ENCODE measurements around the gene SRGAP3. TPM values are rescaled to one million over a fixed set of nuclear protein-coding genes. Genes with fewer than 3 reads are reported as not detected.
A peak's percentile ranks its signal among the peaks of the same experiment; 100 is the strongest.

Gene SRGAP3
- total and polyA plus RNA-seq, 10 of the 15 experiments (the other 5 are each of a cell fraction or from before 2014, with no cell fraction given) = 0.32 to 1.7 (median 0.99) TPM

- TF ChIP-seq EED (IDR thresholded peaks at IDR 0.05; ENCODE audit: low read depth) (no peak), MTA3 (IDR thresholded peaks at IDR 0.05; ENCODE audit: borderline replicate concordance, low read length) (no peak), ZNF274 (IDR thresholded peaks at IDR 0.05; ENCODE audit: insufficient read depth, insufficient read length) (no peak), EZH2 (IDR thresholded peaks at IDR 0.05; ENCODE audit: borderline replicate concordance, control insufficient read depth, low read depth, low read length) (no peak), FOXM1 (IDR thresholded peaks at IDR 0.05; ENCODE audit: low read depth, low read length) (no peak), ZNF24 (IDR thresholded peaks at IDR 0.05) (no peak), ZBTB4 (CRISPR knock-in tag; IDR thresholded peaks at IDR 0.05) (no peak), E2F4 (IDR thresholded peaks at IDR 0.05; ENCODE audit: low read depth, low read length) (no peak)
Measured at GRCh38 chr3:9079676-9080075, 169.8 kb downstream of the SRGAP3 start (continued).

GRCh38 chr3:9078561-9079240 lies 170.7 kb downstream of the SRGAP3 start:
- H3K9me3 ChIP-seq (replicated peaks; ENCODE audit: control insufficient read depth, insufficient read depth, low read length) = no peaks in the 10 kb centered on the region
- 0 out of 2 replicates have a peak, but pooled peaks cover 8% of the 10 kb centered on the region for H3K4me1 ChIP-seq (ENCODE audit: control insufficient read depth, insufficient read depth, low read length)
- ChIA-PET POLR2A (no interaction called here), CTCF (no interaction called here), RAD21 (ENCODE audit: unreplicated experiment) (no interaction called here), SMC1A (ENCODE audit: uncharacterized antibody, unreplicated experiment) (no interaction called here)
- H3K4me2 ChIP-seq (ENCODE audit: control insufficient read depth, insufficient read depth) = no peak overlapping the region
- H3K36me3 ChIP-seq (ENCODE audit: control insufficient read depth in 2 of 2, insufficient read depth in 2 of 2, low read length in 1 of 2) = no peaks in the 10 kb centered on the region
- TF ChIP-seq CTCF (IDR thresholded peaks at IDR 0.05 in 2 of 3, conservative IDR thresholded peaks at IDR 0.05 in 1 of 3; ENCODE audit: control insufficient read depth in 2 of 3, extremely low read depth in 1 of 3, insufficient read depth in 1 of 3, low read depth in 3 of 3, low read length in 3 of 3) (peak; percentile 11 to 31 (median 26); a peak in 4 of 6 replicates), DPF2 (IDR thresholded peaks at IDR 0.05) (no peak)
- no TSS peak for BruUV-seq (replicated peaks)
- intact Hi-C loops (cut with micrococcal nuclease; ENCODE audit: unreplicated experiment) = no loop called here
- peak; percentile 41; the same call in 1 of the 3 replicates for ATAC-seq
- H3K9ac ChIP-seq (ENCODE audit: control insufficient read depth, insufficient read depth, low read length) = no peak overlapping the region
- FAIRE-seq = no peak
- no peak overlapping the region for H3K4me3 ChIP-seq
- no peaks in the 10 kb centered on the region for H4K20me1 ChIP-seq (ENCODE audit: control insufficient read depth, insufficient read depth)
- H3K27me3 ChIP-seq (replicated peaks in 1 of 2; ENCODE audit: control insufficient read depth in 2 of 2, insufficient read depth in 2 of 2, low read length in 1 of 2) = no peaks in the 10 kb centered on the region
- no peak overlapping the region for H3K27ac ChIP-seq (ENCODE audit: control insufficient read depth, insufficient read depth)
- no peak overlapping the region for H2AFZ ChIP-seq (ENCODE audit: control insufficient read depth, low read depth, low read length)
- WGBS (ENCODE audit: insufficient coverage, insufficient replicate concordance, low lambda C conversion rate, missing lambda C conversion rate) = 46% methylated on average over 5 of the region's 5 CpGs
- DNase-seq (ENCODE audit: low read depth, low spot score) = no peak
- H3K79me2 ChIP-seq (ENCODE audit: control insufficient read depth, insufficient read depth, low read length) = no peaks in the 10 kb centered on the region
- in situ Hi-C loops (cut with MboI) = no loop called here
